Astrocyte (in vitro differentiated cells and primary cell): ENCODE measurements around the gene RETREG2. TPM values are rescaled to one million over a fixed set of nuclear protein-coding genes. Genes with fewer than 3 reads are reported as not detected.

Source experiments
- DNase-seq: peaks from one replicate; pipeline ENCODE4 v3.0.0-alpha.2; 2010; ENCODE audit warnings: low read depth
- FAIRE-seq: peaks from 2 replicates; lab custom pipeline; 2011; peaks lifted over from hg19 to GRCh38; lab: Jason Lieb, UNC
- H2AFZ ChIP-seq: 2 replicates; pipeline ENCODE4 v1.6.0; 2012; ENCODE audit warnings: low read depth, low read length, inconsistent platforms
- H3K27ac ChIP-seq: 2 replicates; pipeline ENCODE4 v1.5.1; 2011; ENCODE audit warnings: low read depth, low read length, inconsistent platforms
- H3K27me3 ChIP-seq: 2 replicates; pipeline ENCODE4 v1.6.0; 2011; ENCODE audit warnings: low read length, inconsistent platforms; ENCODE audit not compliant: insufficient read depth
- H3K36me3 ChIP-seq: 2 replicates; pipeline ENCODE4 v1.5.1; 2011; ENCODE audit warnings: low read length, inconsistent platforms; ENCODE audit not compliant: insufficient read depth
- H3K4me1 ChIP-seq: 2 replicates; pipeline ENCODE4 v1.5.1; 2011; ENCODE audit warnings: low read length, inconsistent platforms; ENCODE audit not compliant: insufficient read depth
- H3K4me2 ChIP-seq: 2 replicates; pipeline ENCODE4 v1.6.0; 2012; ENCODE audit warnings: low read length, inconsistent platforms
- H3K4me3 ChIP-seq: 2 replicates; pipeline ENCODE4 v1.5.1; 2011; ENCODE audit warnings: low read depth, mild to moderate bottlenecking, low read length, inconsistent platforms; ENCODE audit not compliant: insufficient read depth
- H3K79me2 ChIP-seq: 2 replicates; pipeline ENCODE4 v1.6.0; 2012; ENCODE audit warnings: mild to moderate bottlenecking, low read length, inconsistent platforms; ENCODE audit not compliant: insufficient read depth
- H3K9ac ChIP-seq: 2 replicates; pipeline ENCODE4 v1.6.0; 2012; ENCODE audit warnings: mild to moderate bottlenecking, low read length, inconsistent platforms
- H3K9me3 ChIP-seq: 2 replicates; pipeline ENCODE4 v1.5.1; 2012; ENCODE audit warnings: low read depth, mild to moderate bottlenecking, low read length, inconsistent platforms; ENCODE audit not compliant: insufficient read depth
- H4K20me1 ChIP-seq: 2 replicates; pipeline ENCODE4 v1.6.0; 2012; ENCODE audit warnings: low read length, inconsistent platforms; ENCODE audit not compliant: insufficient read depth
- H3K27ac Mint-ChIP-seq: one replicate; pipeline ENCODE4 v1.8.0; 2021; ENCODE audit warnings: mild to moderate bottlenecking, mixed read lengths; ENCODE audit not compliant: unreplicated experiment
- H3K27me3 Mint-ChIP-seq: one replicate; pipeline ENCODE4 v1.8.0; 2021; ENCODE audit warnings: low read depth, mixed read lengths; ENCODE audit not compliant: unreplicated experiment
- H3K36me3 Mint-ChIP-seq: one replicate; pipeline ENCODE4 v1.8.0; 2021; ENCODE audit warnings: low read depth, mixed read lengths; ENCODE audit not compliant: unreplicated experiment
- H3K4me1 Mint-ChIP-seq: one replicate; pipeline ENCODE4 v1.8.0; 2021; ENCODE audit warnings: low read depth, mixed read lengths; ENCODE audit not compliant: unreplicated experiment
- H3K4me3 Mint-ChIP-seq: one replicate; pipeline ENCODE4 v1.8.0; 2021; ENCODE audit warnings: mild to moderate bottlenecking, moderate library complexity, mixed read lengths; ENCODE audit not compliant: unreplicated experiment
- H3K9me3 Mint-ChIP-seq: one replicate; pipeline ENCODE4 v1.8.0; 2021; ENCODE audit warnings: mild to moderate bottlenecking, mixed read lengths; ENCODE audit not compliant: unreplicated experiment
- CTCF ChIP-seq: IDR thresholded peaks from 2 replicates; pipeline ENCODE4 v1.5.1; 2011; ENCODE audit warnings: low read depth, mild to moderate bottlenecking, inconsistent platforms, low read length, moderate library complexity; ENCODE audit not compliant: insufficient read depth
- EZH2 ChIP-seq: IDR thresholded peaks from 2 replicates; pipeline ENCODE4 v1.6.1; 2012; ENCODE audit warnings: mild to moderate bottlenecking, low read length, inconsistent platforms; ENCODE audit not compliant: insufficient read depth
- total RNA-seq: library from RNA; stranded (reverse); gene quantifications from 2 replicates; pipeline ENCODE4 v1.2.1, GENCODE V29; 2021

The RETREG2 gene
- total RNA-seq, 1 donor from 2014 or later: 54.8 TPM

GRCh38 chr2:219183151-219183772, 5.2 kb downstream of the RETREG2 start:
- H3K27me3 ChIP-seq: no peaks in the 10 kb centered on the region
- peaks cover 1% of the 10 kb centered on the region for H3K9me3 Mint-ChIP-seq
- H3K27me3 Mint-ChIP-seq: no peaks in the 10 kb centered on the region
- H2AFZ ChIP-seq: no peak overlapping the region
- H3K4me2 ChIP-seq: no peak overlapping the region
- H3K9ac ChIP-seq: no peak overlapping the region
- no peak for FAIRE-seq
- peaks cover 9% of the 10 kb centered on the region for H3K4me1 ChIP-seq
- no peaks in the 10 kb centered on the region for H3K9me3 ChIP-seq
- H4K20me1 ChIP-seq: peaks cover 34% of the 10 kb centered on the region
- H3K4me1 Mint-ChIP-seq: peaks cover 3% of the 10 kb centered on the region
- no peak overlapping the region for H3K27ac ChIP-seq
- peaks cover 16% of the 10 kb centered on the region for H3K36me3 Mint-ChIP-seq
- DNase-seq: no peak
- peaks cover 30% of the 10 kb centered on the region for H3K36me3 ChIP-seq
- H3K79me2 ChIP-seq: peaks cover 27% of the 10 kb centered on the region
- TF ChIP-seq EZH2: no peak
- no peak for TF ChIP-seq CTCF
- H3K4me3 ChIP-seq: no peak overlapping the region
- H3K4me3 Mint-ChIP-seq: no peak overlapping the region
- H3K27ac Mint-ChIP-seq: no peak overlapping the region

- Histone ChIP-seq H3K4me1 (peaks cover 3% of the 10 kb centered on the region), H3K4me2 (no peak overlapping the region), H3K36me3 (peaks cover 30% of the 10 kb centered on the region), H3K9me3 (no peaks in the 10 kb centered on the region), H2AFZ (no peak overlapping the region), H3K27me3 (no peaks in the 10 kb centered on the region), H3K79me2 (peaks cover 21% of the 10 kb centered on the region), H4K20me1 (peaks cover 29% of the 10 kb centered on the region), H3K27ac (no peak overlapping the region), H3K4me3 (no peak overlapping the region), H3K9ac (no peak overlapping the region)
- Mint-ChIP-seq H3K4me1 (peaks cover 3% of the 10 kb centered on the region), H3K27me3 (no peaks in the 10 kb centered on the region), H3K27ac (no peak overlapping the region), H3K36me3 (peaks cover 16% of the 10 kb centered on the region), H3K9me3 (peaks cover under 1% of the 10 kb centered on the region), H3K4me3 (no peak overlapping the region)
- DNase-seq: no peak
- FAIRE-seq: no peak
- TF ChIP-seq EZH2: no peak
- TF ChIP-seq CTCF: no peak
Observed at GRCh38 chr2:219184121-219184520, 6.0 kb downstream of the RETREG2 start.

GRCh38 chr2:219186754-219187456, 8.8 kb downstream of the RETREG2 start:
- H3K27me3 Mint-ChIP-seq: no peaks in the 10 kb centered on the region
- TF ChIP-seq EZH2: no peak
- TF ChIP-seq CTCF: no peak
- H3K4me2 ChIP-seq: no peak overlapping the region
- no peak overlapping the region for H3K27ac Mint-ChIP-seq
- no peak overlapping the region for H3K9ac ChIP-seq
- no peaks in the 10 kb centered on the region for H3K79me2 ChIP-seq
- H3K36me3 Mint-ChIP-seq: peaks cover 6% of the 10 kb centered on the region
- peaks cover 13% of the 10 kb centered on the region for H4K20me1 ChIP-seq
- FAIRE-seq: no peak
- H3K4me1 Mint-ChIP-seq: no peaks in the 10 kb centered on the region
- no peaks in the 10 kb centered on the region for H3K27me3 ChIP-seq
- no peak for DNase-seq
- H3K27ac ChIP-seq: no peak overlapping the region
- H3K36me3 ChIP-seq: peaks cover 21% of the 10 kb centered on the region
- no peaks in the 10 kb centered on the region for H3K9me3 ChIP-seq
- H3K9me3 Mint-ChIP-seq: no peaks in the 10 kb centered on the region
- H3K4me1 ChIP-seq: no peaks in the 10 kb centered on the region
- no peak overlapping the region for H2AFZ ChIP-seq
- no peak overlapping the region for H3K4me3 Mint-ChIP-seq
- no peak overlapping the region for H3K4me3 ChIP-seq
